HL-60 (cell line): ENCODE results near the gene OOSP3.

ENCODE experiments used
- DNase-seq, 2 experiments: peaks; one replicate each; pipeline ENCODE4 v3.0.0-alpha.2; 2010 to 2020; ENCODE audit warnings: low read depth in 1 of 2, low spot score in 1 of 2
- H3K27ac ChIP-seq: fragments of 250-450 bp; sonication (Bioruptor Pico); replicated peaks from 2 replicates; pipeline ENCODE4 v1.5.1; 2020; ENCODE audit warnings: mild to moderate bottlenecking, moderate library complexity
- H3K27me3 ChIP-seq: fragments of 250-450 bp; sonication (Bioruptor Pico); 2 replicates; pipeline ENCODE4 v1.5.1; 2021; ENCODE audit warnings: mild to moderate bottlenecking, moderate library complexity; ENCODE audit not compliant: insufficient read depth, poor library complexity, severe bottlenecking
- H3K4me3 ChIP-seq: replicated peaks from 2 replicates; pipeline ENCODE4 v1.5.1; 2011; ENCODE audit warnings: mild to moderate bottlenecking, control low read depth, low read length; ENCODE audit not compliant: insufficient read depth
- CTCF ChIP-seq: IDR thresholded peaks from one replicate; pipeline ENCODE4 v1.5.1; 2011; ENCODE audit warnings: low read length, control low read depth, inconsistent platforms; ENCODE audit not compliant: insufficient read depth
- GABPA ChIP-seq: IDR thresholded peaks from 2 replicates; pipeline ENCODE4 v1.6.1; 2012; ENCODE audit warnings: low read depth
- POLR2AphosphoS5 ChIP-seq: IDR thresholded peaks from 2 replicates; pipeline ENCODE4 v1.6.1; 2012; ENCODE audit warnings: low read depth
- REST ChIP-seq: IDR thresholded peaks from 2 replicates; pipeline ENCODE4 v1.6.1; 2012; ENCODE audit warnings: low read depth; ENCODE audit not compliant: insufficient replicate concordance
- SPI1 ChIP-seq: IDR thresholded peaks from 2 replicates; pipeline ENCODE4 v1.6.1; 2012; ENCODE audit warnings: low read depth, mild to moderate bottlenecking, borderline replicate concordance

OOSP3 gene

GRCh38 chr11:59865031-59865430 is 13.6 kb upstream of the OOSP3 start:
- H3K27me3 ChIP-seq, result no peaks in the 10 kb centered on the region
- H3K27ac ChIP-seq, result no peak overlapping the region
- no peak for DNase-seq
- H3K4me3 ChIP-seq, result no peak overlapping the region
- TF ChIP-seq CTCF (no peak), GABPA (no peak), POLR2AphosphoS5 (no peak), REST (no peak), SPI1 (no peak)

- DNase-seq, result peak; percentile 87 to 94
- peak within 1 kb of the TSS; percentile 67 for H3K27ac ChIP-seq
- no peak within 1 kb of the TSS; the same call in 1 of the 2 replicates for H3K4me3 ChIP-seq
- H3K27me3 ChIP-seq, result no peaks in the 10 kb centered on the region
- no peak for TF ChIP-seq REST
- no peak; the same call in 1 of the 2 replicates for TF ChIP-seq GABPA
- TF ChIP-seq POLR2AphosphoS5, result peak; percentile 27; the same call in 1 of the 2 replicates
Measured at GRCh38 chr11:59866397-59866796, 12.2 kb upstream of the OOSP3 start, which contains the start of gene TCN1. Gene TCN1 (minus strand): TSS chr11:59866487. CDS start chr11:59866470, 17 bp downstream.

GRCh38 chr11:59866836-59867235 is 11.7 kb upstream of the OOSP3 start:
- peak overlapping the region; percentile 67 for H3K27ac ChIP-seq
- no peak for TF ChIP-seq REST
- no peak for TF ChIP-seq POLR2AphosphoS5
- no peak for TF ChIP-seq GABPA
- no peak; the same call in 1 of the 2 replicates for TF ChIP-seq SPI1
- no peak for TF ChIP-seq CTCF
- peak in 1 of 2 experiments; percentile 18 for DNase-seq

More at GRCh38 chr11:59866836-59867235, 11.7 kb upstream of the OOSP3 start:
- Histone ChIP-seq H3K4me3 (no peak overlapping the region; the same call in 1 of the 2 replicates), H3K27me3 (no peaks in the 10 kb centered on the region)
